Ishikawa (cell line): ENCODE results near the gene FAM111B.

ENCODE experiments used
- CEBPB ChIP-seq: IDR thresholded peaks from 2 replicates; pipeline ENCODE4 v1.6.1; 2012
- CREB1 ChIP-seq: IDR thresholded peaks from 2 replicates; pipeline ENCODE4 v1.6.1; 2012; ENCODE audit warnings: low read depth
- EGR1 ChIP-seq: IDR thresholded peaks from 2 replicates; pipeline ENCODE4 v1.6.1; 2012
- EP300 ChIP-seq: IDR thresholded peaks from 2 replicates; pipeline ENCODE4 v1.6.1; 2012; ENCODE audit warnings: borderline replicate concordance
- FOXM1 ChIP-seq: IDR thresholded peaks from 2 replicates; pipeline ENCODE4 v1.6.1; 2012; ENCODE audit warnings: low read depth, borderline replicate concordance
- NFIC ChIP-seq: IDR thresholded peaks from 2 replicates; pipeline ENCODE4 v1.6.1; 2012
- RAD21 ChIP-seq: IDR thresholded peaks from 2 replicates; pipeline ENCODE4 v1.6.1; 2012; ENCODE audit warnings: low read depth
- TAF1 ChIP-seq: IDR thresholded peaks from 2 replicates; pipeline ENCODE4 v1.6.1; 2012; ENCODE audit warnings: low read depth, mild to moderate bottlenecking
- TCF12 ChIP-seq: IDR thresholded peaks from 2 replicates; pipeline ENCODE4 v1.6.1; 2012; ENCODE audit warnings: low read depth
- TEAD4 ChIP-seq: IDR thresholded peaks from 2 replicates; pipeline ENCODE4 v1.6.1; 2012
- YY1 ChIP-seq: IDR thresholded peaks from 2 replicates; pipeline ENCODE4 v1.6.1; 2012; ENCODE audit warnings: low read depth
- ZBTB7A ChIP-seq: IDR thresholded peaks from 2 replicates; pipeline ENCODE4 v1.6.1; 2012; ENCODE audit warnings: low read depth
- TF ChIP-seq, protein P1 (sequence below): IDR thresholded peaks from 2 replicates; pipeline ENCODE4 v1.6.1; 2012; ENCODE audit warnings: low read depth, mild to moderate bottlenecking
- TF ChIP-seq, protein P2 (sequence below): IDR thresholded peaks from 2 replicates; pipeline ENCODE4 v1.6.1; 2012
- TF ChIP-seq, protein P3 (sequence below): IDR thresholded peaks from 2 replicates; pipeline ENCODE4 v1.6.1; 2012

FAM111B gene

DNA sequence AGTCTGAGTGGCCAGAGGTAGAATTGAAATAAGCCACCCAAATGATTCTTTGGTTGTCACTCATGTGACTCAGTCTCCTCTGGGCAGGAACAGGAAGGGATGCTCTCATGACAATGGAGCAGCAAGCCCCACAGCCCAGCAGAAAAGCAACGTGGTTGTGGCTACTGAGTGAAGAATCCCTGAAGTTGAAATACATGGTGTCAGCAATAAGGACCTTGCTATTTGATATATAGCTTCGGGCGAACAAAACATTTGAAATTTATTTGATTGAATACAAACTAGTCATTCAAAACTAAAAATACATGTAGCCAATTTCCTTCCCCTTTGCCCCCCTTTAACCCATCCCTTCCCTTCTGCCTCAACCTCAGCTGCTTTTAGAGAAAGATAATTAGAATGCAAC is 50.4 kb downstream of the FAM111B start:
- TF ChIP-seq, protein P1, sequence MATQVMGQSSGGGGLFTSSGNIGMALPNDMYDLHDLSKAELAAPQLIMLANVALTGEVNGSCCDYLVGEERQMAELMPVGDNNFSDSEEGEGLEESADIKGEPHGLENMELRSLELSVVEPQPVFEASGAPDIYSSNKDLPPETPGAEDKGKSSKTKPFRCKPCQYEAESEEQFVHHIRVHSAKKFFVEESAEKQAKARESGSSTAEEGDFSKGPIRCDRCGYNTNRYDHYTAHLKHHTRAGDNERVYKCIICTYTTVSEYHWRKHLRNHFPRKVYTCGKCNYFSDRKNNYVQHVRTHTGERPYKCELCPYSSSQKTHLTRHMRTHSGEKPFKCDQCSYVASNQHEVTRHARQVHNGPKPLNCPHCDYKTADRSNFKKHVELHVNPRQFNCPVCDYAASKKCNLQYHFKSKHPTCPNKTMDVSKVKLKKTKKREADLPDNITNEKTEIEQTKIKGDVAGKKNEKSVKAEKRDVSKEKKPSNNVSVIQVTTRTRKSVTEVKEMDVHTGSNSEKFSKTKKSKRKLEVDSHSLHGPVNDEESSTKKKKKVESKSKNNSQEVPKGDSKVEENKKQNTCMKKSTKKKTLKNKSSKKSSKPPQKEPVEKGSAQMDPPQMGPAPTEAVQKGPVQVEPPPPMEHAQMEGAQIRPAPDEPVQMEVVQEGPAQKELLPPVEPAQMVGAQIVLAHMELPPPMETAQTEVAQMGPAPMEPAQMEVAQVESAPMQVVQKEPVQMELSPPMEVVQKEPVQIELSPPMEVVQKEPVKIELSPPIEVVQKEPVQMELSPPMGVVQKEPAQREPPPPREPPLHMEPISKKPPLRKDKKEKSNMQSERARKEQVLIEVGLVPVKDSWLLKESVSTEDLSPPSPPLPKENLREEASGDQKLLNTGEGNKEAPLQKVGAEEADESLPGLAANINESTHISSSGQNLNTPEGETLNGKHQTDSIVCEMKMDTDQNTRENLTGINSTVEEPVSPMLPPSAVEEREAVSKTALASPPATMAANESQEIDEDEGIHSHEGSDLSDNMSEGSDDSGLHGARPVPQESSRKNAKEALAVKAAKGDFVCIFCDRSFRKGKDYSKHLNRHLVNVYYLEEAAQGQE = no peak
- TF ChIP-seq TEAD4 = no peak
- TF ChIP-seq, protein P2, sequence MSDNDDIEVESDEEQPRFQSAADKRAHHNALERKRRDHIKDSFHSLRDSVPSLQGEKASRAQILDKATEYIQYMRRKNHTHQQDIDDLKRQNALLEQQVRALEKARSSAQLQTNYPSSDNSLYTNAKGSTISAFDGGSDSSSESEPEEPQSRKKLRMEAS = no peak

- TF ChIP-seq RAD21 = peak; percentile 64
- TF ChIP-seq ZBTB7A = no peak
- TF ChIP-seq, protein P1 = no peak
Observed at GRCh38 chr11:59158206-59159068, 51.4 kb downstream of the FAM111B start.

DNA sequence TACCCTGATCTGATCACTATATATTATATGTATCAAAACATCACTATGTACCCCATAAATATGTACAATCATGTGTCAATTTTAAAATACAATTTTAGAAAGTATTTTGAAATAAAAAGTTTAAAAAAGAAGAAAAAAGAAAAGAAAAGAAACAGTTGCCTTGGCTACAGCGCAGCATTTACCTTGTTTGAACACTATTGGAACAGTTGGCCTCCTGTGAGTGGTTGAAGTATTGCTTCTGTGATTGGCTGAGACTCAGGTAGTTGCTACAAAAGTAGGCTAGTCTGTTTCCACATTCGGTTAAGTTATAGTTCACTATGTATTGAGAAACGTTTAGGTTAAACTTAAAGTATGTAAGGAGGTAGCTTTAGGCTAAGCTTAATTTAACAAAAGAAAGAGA is 57.0 kb downstream of the FAM111B start:
- TF ChIP-seq RAD21 (no peak), EP300 (no peak), CEBPB (no peak), EGR1 (no peak), NFIC (no peak), TAF1 (no peak), TEAD4 (no peak), FOXM1 (no peak), ZBTB7A (no peak), TCF12 (no peak), CREB1 (no peak), YY1 (no peak)
- TF ChIP-seq, protein P3, sequence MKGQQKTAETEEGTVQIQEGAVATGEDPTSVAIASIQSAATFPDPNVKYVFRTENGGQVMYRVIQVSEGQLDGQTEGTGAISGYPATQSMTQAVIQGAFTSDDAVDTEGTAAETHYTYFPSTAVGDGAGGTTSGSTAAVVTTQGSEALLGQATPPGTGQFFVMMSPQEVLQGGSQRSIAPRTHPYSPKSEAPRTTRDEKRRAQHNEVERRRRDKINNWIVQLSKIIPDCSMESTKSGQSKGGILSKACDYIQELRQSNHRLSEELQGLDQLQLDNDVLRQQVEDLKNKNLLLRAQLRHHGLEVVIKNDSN = no peak
- TF ChIP-seq, protein P1 = no peak
- TF ChIP-seq, protein P2 = no peak

- peak; percentile 74 for TF ChIP-seq RAD21
- TF ChIP-seq TEAD4 = no peak
- TF ChIP-seq, protein P2 = peak; percentile 69; the same call in 1 of the 2 replicates
- TF ChIP-seq TCF12 = no peak
Observed at GRCh38 chr11:59171508-59172322, 64.7 kb downstream of the FAM111B start, which contains the start of gene DTX4. TSS of gene DTX4 (plus strand) at chr11:59172132. CDS start at chr11:59172596, 464 bp downstream.
